Subcutaneous abdominal adipose tissue (tissue), 5 donors: ENCODE results near the gene SUV39H2.

Experiments
- H3K27ac ChIP-seq: one replicate; pipeline ENCODE4 v1.7.0; 2013; ENCODE audit warnings: low read depth, mild to moderate bottlenecking, inconsistent platforms, low read length, moderate library complexity
- H3K27me3 ChIP-seq, 5 donors: one replicate each; pipeline ENCODE4 v1.7.0; 2013; ENCODE audit warnings: low read length in 5 of 5, inconsistent platforms in 1 of 5; ENCODE audit not compliant: control insufficient read depth in 5 of 5, insufficient read depth in 4 of 5
- H3K36me3 ChIP-seq, 5 donors: one replicate each; pipeline ENCODE4 v1.7.0; 2013; ENCODE audit warnings: low read length in 5 of 5; ENCODE audit not compliant: control insufficient read depth in 5 of 5, insufficient read depth in 5 of 5
- H3K4me1 ChIP-seq, 5 donors: one replicate each; pipeline ENCODE4 v1.7.0; 2013; ENCODE audit warnings: low read length in 5 of 5, mild to moderate bottlenecking in 3 of 5, moderate library complexity in 1 of 5; ENCODE audit not compliant: control insufficient read depth in 5 of 5, insufficient read depth in 5 of 5
- H3K4me3 ChIP-seq, 5 donors: one replicate each; pipeline ENCODE4 v1.7.0; 2013; ENCODE audit warnings: low read length in 5 of 5, low read depth in 1 of 5
- H3K9ac ChIP-seq, 5 donors: one replicate each; pipeline ENCODE4 v1.7.0; 2013; ENCODE audit warnings: low read length in 5 of 5, mild to moderate bottlenecking in 4 of 5, moderate library complexity in 3 of 5
- H3K9me3 ChIP-seq, 5 donors: one replicate each; pipeline ENCODE4 v1.7.0; 2013; ENCODE audit warnings: low read length in 5 of 5; ENCODE audit not compliant: control insufficient read depth in 5 of 5
- donor health status: healthy.
- donor health status: healthy.
- donor health status: healthy.
- donor health status: healthy.
- donor health status: healthy.

The SUV39H2 gene

DNA sequence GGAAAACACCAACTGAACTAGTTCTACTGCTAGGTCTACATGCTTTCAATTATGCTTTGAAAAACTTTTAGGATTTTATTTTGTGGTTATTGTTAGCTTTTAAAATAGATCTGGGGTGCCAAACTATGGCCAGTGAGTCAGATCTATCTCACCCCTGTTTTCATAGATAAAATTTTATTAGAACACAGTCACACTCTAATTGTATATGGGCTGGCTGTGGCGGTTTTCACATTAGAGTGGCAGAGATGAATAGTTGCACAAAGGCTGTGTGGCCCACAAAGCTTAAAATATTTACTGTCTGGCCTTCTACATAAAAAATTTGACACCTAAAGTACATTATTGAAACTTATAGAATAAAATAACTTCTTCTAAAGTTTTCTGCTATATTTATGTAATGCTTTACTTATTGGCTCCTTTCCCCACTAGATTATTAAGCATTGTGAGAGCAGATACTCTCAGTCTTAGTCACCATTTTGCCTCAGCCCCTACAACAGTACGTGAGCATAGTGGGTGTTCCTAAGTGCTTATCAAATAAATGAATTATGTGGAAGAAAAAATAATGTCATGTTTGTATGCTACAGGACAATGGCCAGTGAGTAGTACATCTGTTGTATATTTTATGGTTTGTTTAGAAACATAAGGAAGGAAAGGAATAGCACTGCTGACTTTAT, 5.4 kb upstream of the SUV39H2 start:
- Histone ChIP-seq H3K27ac (no peak overlapping the region), H3K9ac (no peak overlapping the region), H3K9me3 (no peaks in the 10 kb centered on the region), H3K36me3 (peaks cover 9 to 17% (median 13%) of the 10 kb centered on the region in 5 donors), H3K4me3 (no peak overlapping the region), H3K27me3 (no peaks in the 10 kb centered on the region), H3K4me1 (peaks cover 0 to 27% (median 26%) of the 10 kb centered on the region in 5 donors)

GRCh38 chr10:14875941-14876340, 2.7 kb upstream of the SUV39H2 start:
- H3K9me3 ChIP-seq, result no peaks in the 10 kb centered on the region
- peak overlapping the region; percentile 97 for H3K27ac ChIP-seq
- peaks cover 4 to 42% (median 38%) of the 10 kb centered on the region in 5 donors for H3K4me1 ChIP-seq
- H3K27me3 ChIP-seq, result no peaks in the 10 kb centered on the region
- peak overlapping the region in 1 of 5 donors; percentile 2 for H3K9ac ChIP-seq
- H3K4me3 ChIP-seq, result no peak overlapping the region
- peaks cover 0 to 4% (median 2%) of the 10 kb centered on the region in 5 donors for H3K36me3 ChIP-seq

DNA sequence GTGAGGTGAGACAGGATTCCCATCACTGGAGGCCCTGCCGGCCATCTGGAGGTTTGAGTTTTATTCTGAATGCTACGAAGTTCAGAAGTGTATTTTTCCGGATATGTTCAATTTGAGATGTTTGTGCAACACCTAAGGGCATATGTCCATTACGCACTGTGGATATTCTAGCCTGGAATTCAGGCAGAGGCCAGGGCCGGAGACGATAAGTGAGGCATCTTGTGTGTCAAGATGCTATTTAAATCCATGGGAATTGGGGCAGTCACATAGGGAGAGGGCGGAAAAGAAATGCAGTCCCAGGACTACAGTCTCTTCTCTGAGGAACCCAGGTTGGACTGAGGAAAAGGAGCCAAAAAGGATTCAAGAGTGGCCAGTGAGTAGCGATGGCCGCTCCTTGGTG, 1.9 kb upstream of the SUV39H2 start:
- Histone ChIP-seq H3K4me1 (peaks cover 4 to 42% (median 38%) of the 10 kb centered on the region in 5 donors), H3K4me3 (peak overlapping the region in 4 of 5 donors; percentile 11 to 90 (median 53)), H3K9me3 (no peaks in the 10 kb centered on the region), H3K36me3 (peaks cover 0 to 2% (median 0%) of the 10 kb centered on the region in 5 donors), H3K27ac (peak overlapping the region; percentile 97), H3K27me3 (no peaks in the 10 kb centered on the region), H3K9ac (peak overlapping the region in 3 of 5 donors; percentile 86 to 97 (median 92))

DNA sequence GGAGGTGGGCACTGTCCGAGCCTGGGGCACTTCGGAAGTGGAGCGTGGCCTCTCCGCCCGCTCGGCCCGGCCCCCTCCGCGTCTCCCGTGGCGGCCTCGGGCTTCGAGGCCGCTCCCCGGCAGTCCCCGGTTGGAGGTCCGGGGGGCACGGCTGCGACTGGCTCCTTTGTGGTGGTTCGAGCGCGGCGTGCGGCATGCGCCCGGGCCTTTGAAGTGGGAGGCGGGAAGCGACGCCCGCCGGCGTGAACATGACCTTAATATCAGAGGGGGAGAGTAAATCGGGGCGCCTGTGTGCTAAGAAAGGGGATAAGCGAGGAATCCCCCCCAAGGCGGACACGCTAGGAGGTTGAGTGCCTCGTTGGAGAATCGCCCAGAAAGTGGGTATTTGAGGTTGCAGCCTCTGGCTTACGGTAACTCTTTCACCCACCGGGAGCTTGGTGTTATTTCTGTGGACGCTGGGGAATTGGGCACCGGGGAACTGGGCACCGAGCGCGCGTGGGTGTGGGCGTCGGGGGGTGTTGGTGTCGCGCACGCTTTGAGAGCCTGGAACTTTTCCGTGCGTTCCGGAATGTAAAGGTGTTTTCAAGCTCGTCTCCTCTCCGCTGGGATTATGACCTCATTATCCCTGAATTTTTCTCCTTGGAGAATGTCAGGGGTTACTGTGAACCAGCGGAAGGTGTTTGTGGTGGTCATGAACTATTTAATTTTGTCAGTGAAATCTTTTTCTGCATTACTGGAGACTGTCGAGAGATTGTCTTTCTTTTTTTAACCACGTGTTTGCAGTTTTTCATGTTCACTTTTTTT, 660 bp downstream of the SUV39H2 start:
- Histone ChIP-seq H3K9me3 (no peaks in the 10 kb centered on the region), H3K27ac (peak overlapping the region; percentile 62), H3K36me3 (no peaks in the 10 kb centered on the region), H3K4me3 (peak overlapping the region; percentile 78 to 95 (median 88)), H3K27me3 (no peaks in the 10 kb centered on the region), H3K9ac (peak overlapping the region; percentile 38 to 98 (median 84)), H3K4me1 (peaks cover 4 to 42% (median 37%) of the 10 kb centered on the region in 5 donors)

- Histone ChIP-seq H3K36me3 (no peaks in the 10 kb centered on the region), H3K4me1 (peaks cover 4 to 42% (median 34%) of the 10 kb centered on the region in 5 donors), H3K4me3 (peak overlapping the region; percentile 78 to 95 (median 88)), H3K9ac (peak overlapping the region in 3 of 5 donors; percentile 78 to 90 (median 84)), H3K9me3 (no peaks in the 10 kb centered on the region), H3K27ac (no peak overlapping the region), H3K27me3 (no peaks in the 10 kb centered on the region)
Observed at GRCh38 chr10:14879928-14880193, 1.2 kb downstream of the SUV39H2 start.

DNA sequence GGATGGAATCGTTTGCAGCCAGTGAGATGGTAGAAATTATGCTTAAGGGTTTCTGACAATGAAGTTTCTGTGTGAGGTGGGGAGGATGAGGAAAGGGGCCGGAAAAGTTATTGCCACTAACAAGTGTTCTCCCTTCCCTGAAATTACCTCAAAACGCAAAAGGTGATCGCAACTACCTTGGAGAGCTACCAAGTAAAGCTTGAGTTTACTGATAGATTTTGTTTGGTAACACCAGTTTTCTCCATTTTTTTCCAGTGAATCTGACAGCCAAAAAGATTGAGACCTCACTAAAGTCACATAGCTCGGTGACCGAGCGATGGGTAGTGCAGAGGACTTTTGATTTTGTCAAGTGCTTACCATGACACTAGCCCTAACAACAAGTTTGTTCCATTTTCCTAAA, 1.6 kb downstream of the SUV39H2 start:
- Histone ChIP-seq H3K9ac (peak overlapping the region in 2 of 5 donors; percentile 78 to 84), H3K36me3 (no peaks in the 10 kb centered on the region), H3K27me3 (no peaks in the 10 kb centered on the region), H3K9me3 (no peaks in the 10 kb centered on the region), H3K4me3 (peak overlapping the region in 3 of 5 donors; percentile 78 to 88 (median 78)), H3K4me1 (peaks cover 4 to 42% (median 34%) of the 10 kb centered on the region in 5 donors), H3K27ac (no peak overlapping the region)

DNA sequence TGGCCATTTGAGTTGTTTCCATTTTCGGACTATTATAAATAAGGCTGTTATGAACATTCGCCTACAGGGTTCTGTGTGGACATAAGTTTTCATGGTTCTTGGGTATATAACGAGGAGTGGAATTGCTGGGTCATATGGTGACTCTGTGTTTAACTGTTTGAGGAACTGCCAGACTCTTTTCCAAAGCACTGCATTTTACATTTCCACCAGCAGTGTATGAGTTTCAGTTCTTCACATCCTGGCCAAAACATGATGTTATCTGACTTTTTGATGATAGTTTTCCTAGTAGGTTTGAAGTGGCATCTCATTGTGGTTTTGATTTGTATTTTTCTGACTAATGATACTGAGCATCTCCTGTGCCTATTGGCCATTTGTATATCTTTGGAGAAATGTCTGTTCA, 5.4 kb downstream of the SUV39H2 start:
- Histone ChIP-seq H3K27ac (no peak overlapping the region), H3K4me1 (peaks cover 4 to 13% (median 11%) of the 10 kb centered on the region in 5 donors), H3K9ac (no peak overlapping the region), H3K9me3 (no peaks in the 10 kb centered on the region), H3K36me3 (no peaks in the 10 kb centered on the region), H3K4me3 (no peak overlapping the region), H3K27me3 (no peaks in the 10 kb centered on the region)

GRCh38 chr10:14889318-14889717, 10.7 kb downstream of the SUV39H2 start:
- Histone ChIP-seq H3K9ac (no peak overlapping the region), H3K27ac (no peak overlapping the region), H3K36me3 (no peaks in the 10 kb centered on the region), H3K27me3 (no peaks in the 10 kb centered on the region), H3K9me3 (no peaks in the 10 kb centered on the region), H3K4me3 (no peak overlapping the region), H3K4me1 (no peaks in the 10 kb centered on the region)

GRCh38 chr10:14891151-14891550, 12.5 kb downstream of the SUV39H2 start:
- Histone ChIP-seq H3K27me3 (no peaks in the 10 kb centered on the region), H3K4me1 (no peaks in the 10 kb centered on the region), H3K9ac (no peak overlapping the region), H3K4me3 (no peak overlapping the region), H3K9me3 (no peaks in the 10 kb centered on the region), H3K36me3 (no peaks in the 10 kb centered on the region), H3K27ac (no peak overlapping the region)

- Histone ChIP-seq H3K9ac (no peak overlapping the region), H3K27ac (no peak overlapping the region), H3K4me1 (no peaks in the 10 kb centered on the region), H3K9me3 (no peaks in the 10 kb centered on the region), H3K27me3 (no peaks in the 10 kb centered on the region), H3K4me3 (no peak overlapping the region), H3K36me3 (peaks cover 12 to 25% (median 18%) of the 10 kb centered on the region in 5 donors)
Observed at GRCh38 chr10:14904316-14904732, 25.7 kb downstream of the SUV39H2 start.
